CD14-positive monocyte (primary cell): ENCODE results near the gene RASA4B. TPM values are rescaled to one million over a fixed set of nuclear protein-coding genes. Genes with fewer than 3 reads are reported as not detected.
"Not testable (repeated sequence)": the region's sequence is repeated elsewhere in the genome, so short reads cannot be mapped to it uniquely, and the experiment has no call there.

Experiments used
- DNase-seq, 3 donors: peaks; one replicate each; pipeline ENCODE4 v3.0.0-alpha.2; 2011 to 2022
- H2AFZ ChIP-seq: 2 replicates; pipeline ENCODE4 v1.6.0; 2012; ENCODE audit warnings: mild to moderate bottlenecking, low read depth, low read length, inconsistent platforms; ENCODE audit not compliant: insufficient read depth, poor library complexity, severe bottlenecking
- H3K27ac ChIP-seq, 2 donors: 1 replicate in 1 of 2; 2 replicates in 1 of 2; pipeline ENCODE4 v1.5.1; 2012 to 2013; ENCODE audit warnings: low read length in 2 of 2, control low read depth in 1 of 2, inconsistent platforms in 1 of 2, low read depth in 1 of 2, mild to moderate bottlenecking in 1 of 2
- H3K27me3 ChIP-seq, 2 donors: one replicate each; pipeline versions ENCODE4 v1.6.0 to v1.6.1; 2011 to 2013; ENCODE audit warnings: low read length in 2 of 2; ENCODE audit not compliant: control insufficient read depth in 2 of 2, insufficient read depth in 2 of 2
- H3K36me3 ChIP-seq, 2 donors: replicated peaks in 1 of 2; 1 replicate in 1 of 2; 2 replicates in 1 of 2; pipeline versions ENCODE4 v1.5.1 to v1.6.1; 2012 to 2013; ENCODE audit warnings: low read length in 2 of 2, control low read depth in 1 of 2, inconsistent platforms in 1 of 2, mild to moderate bottlenecking in 1 of 2; ENCODE audit not compliant: insufficient read depth in 2 of 2, control insufficient read depth in 1 of 2
- H3K4me1 ChIP-seq, 2 donors: 1 replicate in 1 of 2; 2 replicates in 1 of 2; pipeline versions ENCODE4 v1.5.1 to v1.6.1; 2012 to 2013; ENCODE audit warnings: low read length in 2 of 2, control low read depth in 1 of 2, inconsistent platforms in 1 of 2, mild to moderate bottlenecking in 1 of 2, moderate library complexity in 1 of 2; ENCODE audit not compliant: insufficient read depth in 2 of 2, control insufficient read depth in 1 of 2
- H3K4me2 ChIP-seq: replicated peaks from 2 replicates; pipeline ENCODE3; 2012; ENCODE audit warnings: low read length, moderate library complexity, mild to moderate bottlenecking; ENCODE audit not compliant: poor library complexity, severe bottlenecking; ENCODE audit errors: extremely low read depth
- H3K4me3 ChIP-seq, 3 experiments: fragments of 200-600 bp in 1 of 3; sonication (generic) in 1 of 3; replicated peaks in 1 of 3; 1 replicate in 2 of 3; 2 replicates in 1 of 3; pipeline ENCODE4 v1.5.1; 2011 to 2013; ENCODE audit warnings: low read length in 3 of 3, mild to moderate bottlenecking in 3 of 3, control low read depth in 2 of 3, low read depth in 2 of 3, inconsistent platforms in 1 of 3, moderate library complexity in 1 of 3
- H3K79me2 ChIP-seq: 2 replicates; pipeline ENCODE4 v1.6.0; 2012; ENCODE audit warnings: mild to moderate bottlenecking, control low read depth, inconsistent platforms, low read length, moderate library complexity; ENCODE audit not compliant: insufficient read depth
- H3K9ac ChIP-seq: 2 replicates; pipeline ENCODE4 v1.6.0; 2017; ENCODE audit warnings: low read length, mild to moderate bottlenecking; ENCODE audit not compliant: insufficient read depth, poor library complexity, severe bottlenecking
- H3K9me3 ChIP-seq, 2 donors: replicated peaks in 1 of 2; 1 replicate in 1 of 2; 2 replicates in 1 of 2; pipeline versions ENCODE4 v1.5.1 to v1.6.1; 2012 to 2013; ENCODE audit warnings: low read length in 2 of 2, control low read depth in 1 of 2; ENCODE audit not compliant: control insufficient read depth in 1 of 2, insufficient read depth in 1 of 2
- H4K20me1 ChIP-seq: 2 replicates; pipeline ENCODE4 v1.6.0; 2012; ENCODE audit warnings: mild to moderate bottlenecking, low read length, control low read depth, moderate library complexity; ENCODE audit not compliant: insufficient read depth
- H3K27ac Mint-ChIP-seq, 7 donors: one replicate each; pipeline ENCODE4 v1.8.0; 2020; ENCODE audit warnings: mild to moderate bottlenecking in 7 of 7, mixed read lengths in 7 of 7, moderate library complexity in 6 of 7, inconsistent platforms in 2 of 7
- H3K27me3 Mint-ChIP-seq, 3 donors: one replicate each; pipeline ENCODE4 v1.8.0; 2021 to 2022; ENCODE audit warnings: low read depth in 3 of 3, mild to moderate bottlenecking in 3 of 3, mixed read lengths in 3 of 3, moderate library complexity in 3 of 3, inconsistent platforms in 1 of 3
- H3K36me3 Mint-ChIP-seq, 2 donors: one replicate each; pipeline ENCODE4 v1.8.0; 2020; ENCODE audit warnings: mixed read lengths in 2 of 2, inconsistent platforms in 1 of 2, mild to moderate bottlenecking in 1 of 2
- H3K4me1 Mint-ChIP-seq: one replicate; pipeline ENCODE4 v1.8.0; 2020; ENCODE audit warnings: mild to moderate bottlenecking, mixed read lengths
- H3K4me3 Mint-ChIP-seq, 2 donors: one replicate each; pipeline ENCODE4 v1.8.0; 2020; ENCODE audit warnings: mild to moderate bottlenecking in 2 of 2, mixed read lengths in 2 of 2, moderate library complexity in 1 of 2
- H3K9me3 Mint-ChIP-seq, 7 donors: one replicate each; pipeline ENCODE4 v1.8.0; 2020 to 2022; ENCODE audit warnings: mixed read lengths in 7 of 7, mild to moderate bottlenecking in 6 of 7, moderate library complexity in 6 of 7, inconsistent platforms in 2 of 7
- whole genome bisulfite sequencing: methylation state at CpG from one replicate; pipeline ENCODE4 v1.1.5; 2013; ENCODE audit warnings: missing lambda C conversion rate; ENCODE audit not compliant: insufficient coverage; 5-methylcytosine and 5-hydroxymethylcytosine counted together
- intact Hi-C, 2 donors: fragments of 100-400 bp; cut with micrococcal nuclease; formaldehyde crosslinking; loops; one replicate each; pipeline versions ENCODE4 v1.15.0 to v1.15.1; 2023
- polyA plus RNA-seq, 3 donors: library from polyadenylated mRNA; depleted of rRNA in 1 of 3; unstranded in 2 of 3; stranded (reverse) in 1 of 3; fragments of 300-500 nt in 2 of 3; fragments of >200 nt in 1 of 3; fragmentation: Illumina TruSeq in 2 of 3; gene quantifications; 1 replicate in 2 of 3; 2 replicates in 1 of 3; pipeline ENCODE4 v1.2.3, GENCODE V29; 2012 to 2021
- TF ChIP-seq, protein P1 (sequence below): fragments of 200-600 bp; IDR thresholded peaks from one replicate; pipeline ENCODE4 v1.8.0; 2022; ENCODE audit warnings: antibody characterized with exemption, mild to moderate bottlenecking

The RASA4B gene
- polyA plus RNA-seq, 3 donors, result 6.3 to 24.1 (median 20.1) TPM

DNA sequence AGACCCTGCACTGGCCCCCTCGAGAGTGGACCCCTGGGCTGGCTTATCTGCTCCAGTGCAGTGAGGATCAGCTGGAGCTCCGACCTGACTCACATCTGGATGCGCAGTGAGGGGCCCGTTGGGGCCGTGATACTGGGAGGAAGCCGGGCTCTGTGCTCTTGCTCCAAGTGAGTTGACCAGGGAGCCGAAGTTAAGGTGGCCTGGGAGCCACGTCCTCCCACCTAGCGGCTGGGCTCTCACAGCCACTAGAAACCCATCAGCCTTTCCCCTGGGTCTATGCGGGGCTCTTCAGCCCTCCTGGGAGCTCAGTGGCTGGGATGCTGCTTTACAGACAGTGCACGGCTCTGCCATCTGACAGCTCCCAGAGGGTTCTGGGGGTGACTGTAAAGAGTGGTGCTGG, 62.0 kb downstream of the RASA4B start:
- Histone ChIP-seq H3K9me3 (no peaks in the 10 kb centered on the region), H3K36me3 (peaks cover 33 to 44% of the 10 kb centered on the region in 2 donors), H3K4me1 (no peaks in the 10 kb centered on the region), H3K79me2 (no peaks in the 10 kb centered on the region), H3K4me3 (no peak overlapping the region), H3K27me3 (no peaks in the 10 kb centered on the region), H3K4me2 (no peak overlapping the region), H4K20me1 (peaks cover 1% of the 10 kb centered on the region), H3K9ac (no peak overlapping the region), H2AFZ (no peak overlapping the region), H3K27ac (no peak overlapping the region)
- Mint-ChIP-seq H3K4me1 (no peaks in the 10 kb centered on the region), H3K27me3 (no peaks in the 10 kb centered on the region), H3K36me3 (peaks cover 26 to 50% of the 10 kb centered on the region in 2 donors), H3K27ac (no peak overlapping the region), H3K9me3 (no peaks in the 10 kb centered on the region), H3K4me3 (no peak overlapping the region)
- no peak for DNase-seq
- intact Hi-C loops, result loop anchor here in 1 of 2 donors (10.0 kb wide), 1 partner anchor 171 kb away; the partner anchor contains the start of gene SH2B2
- 94% methylated on average over 10 of the region's 11 CpGs for WGBS
- TF ChIP-seq, protein P1, sequence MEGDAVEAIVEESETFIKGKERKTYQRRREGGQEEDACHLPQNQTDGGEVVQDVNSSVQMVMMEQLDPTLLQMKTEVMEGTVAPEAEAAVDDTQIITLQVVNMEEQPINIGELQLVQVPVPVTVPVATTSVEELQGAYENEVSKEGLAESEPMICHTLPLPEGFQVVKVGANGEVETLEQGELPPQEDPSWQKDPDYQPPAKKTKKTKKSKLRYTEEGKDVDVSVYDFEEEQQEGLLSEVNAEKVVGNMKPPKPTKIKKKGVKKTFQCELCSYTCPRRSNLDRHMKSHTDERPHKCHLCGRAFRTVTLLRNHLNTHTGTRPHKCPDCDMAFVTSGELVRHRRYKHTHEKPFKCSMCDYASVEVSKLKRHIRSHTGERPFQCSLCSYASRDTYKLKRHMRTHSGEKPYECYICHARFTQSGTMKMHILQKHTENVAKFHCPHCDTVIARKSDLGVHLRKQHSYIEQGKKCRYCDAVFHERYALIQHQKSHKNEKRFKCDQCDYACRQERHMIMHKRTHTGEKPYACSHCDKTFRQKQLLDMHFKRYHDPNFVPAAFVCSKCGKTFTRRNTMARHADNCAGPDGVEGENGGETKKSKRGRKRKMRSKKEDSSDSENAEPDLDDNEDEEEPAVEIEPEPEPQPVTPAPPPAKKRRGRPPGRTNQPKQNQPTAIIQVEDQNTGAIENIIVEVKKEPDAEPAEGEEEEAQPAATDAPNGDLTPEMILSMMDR, result no peak

DNA sequence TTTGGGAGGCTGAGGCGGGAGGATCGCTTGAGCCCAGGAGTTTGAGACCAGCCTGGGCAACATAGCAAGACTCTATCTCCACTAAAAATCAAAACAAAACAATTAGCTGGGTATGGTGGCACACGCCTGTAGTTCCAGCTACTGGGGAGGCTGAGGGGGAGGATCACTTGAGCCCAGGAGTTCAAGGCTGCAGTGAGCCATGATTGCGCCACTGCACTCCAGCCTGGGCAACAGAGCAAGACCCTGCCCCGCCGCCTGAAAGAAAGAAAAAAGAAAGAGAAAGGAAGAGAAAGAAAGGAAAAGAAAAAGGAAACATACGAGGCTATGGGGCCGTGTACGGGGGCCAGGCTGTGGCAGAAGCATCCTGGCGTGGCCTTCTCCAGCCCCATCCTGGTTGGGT, 62.6 kb downstream of the RASA4B start:
- H3K9me3 Mint-ChIP-seq, DNase-seq, H3K4me1 Mint-ChIP-seq, H3K27ac ChIP-seq, H3K4me1 ChIP-seq, H3K27me3 ChIP-seq, H3K9me3 ChIP-seq, H3K9ac ChIP-seq, H4K20me1 ChIP-seq, H3K27me3 Mint-ChIP-seq, H3K27ac Mint-ChIP-seq, H3K4me3 ChIP-seq, H3K4me2 ChIP-seq, H2AFZ ChIP-seq, H3K79me2 ChIP-seq, H3K4me3 Mint-ChIP-seq: not testable (repeated sequence)
- peaks cover 26 to 49% of the 10 kb centered on the region in 2 donors for H3K36me3 Mint-ChIP-seq
- WGBS, result 89% methylated on average over 8 of the region's 10 CpGs
- intact Hi-C loops, result loop anchor here in 1 of 2 donors (5.0 to 10.0 kb wide), 2 partner anchors 43 to 170 kb away; partner anchors contain the start of gene SH2B2
- peaks cover 33 to 44% of the 10 kb centered on the region in 2 donors for H3K36me3 ChIP-seq
